Mammary epithelial cell (primary cell): ENCODE data around the gene PRSS27.

ENCODE experiments used
- EZH2 ChIP-seq: IDR thresholded peaks from 2 replicates; pipeline ENCODE4 v1.6.1; 2012; ENCODE audit warnings: low read length, inconsistent platforms, borderline replicate concordance
- TF ChIP-seq, protein P1 (sequence below), 2 donors: IDR thresholded peaks in 1 of 2; conservative IDR thresholded peaks in 1 of 2; 2 replicates each; pipeline ENCODE4 v1.5.1; 2011 to 2012; ENCODE audit warnings: inconsistent platforms in 2 of 2, low read length in 2 of 2, mild to moderate bottlenecking in 2 of 2, control low read depth in 1 of 2, low read depth in 1 of 2; ENCODE audit not compliant: insufficient read depth in 1 of 2; ENCODE audit errors: extremely low read depth in 1 of 2

DNA sequence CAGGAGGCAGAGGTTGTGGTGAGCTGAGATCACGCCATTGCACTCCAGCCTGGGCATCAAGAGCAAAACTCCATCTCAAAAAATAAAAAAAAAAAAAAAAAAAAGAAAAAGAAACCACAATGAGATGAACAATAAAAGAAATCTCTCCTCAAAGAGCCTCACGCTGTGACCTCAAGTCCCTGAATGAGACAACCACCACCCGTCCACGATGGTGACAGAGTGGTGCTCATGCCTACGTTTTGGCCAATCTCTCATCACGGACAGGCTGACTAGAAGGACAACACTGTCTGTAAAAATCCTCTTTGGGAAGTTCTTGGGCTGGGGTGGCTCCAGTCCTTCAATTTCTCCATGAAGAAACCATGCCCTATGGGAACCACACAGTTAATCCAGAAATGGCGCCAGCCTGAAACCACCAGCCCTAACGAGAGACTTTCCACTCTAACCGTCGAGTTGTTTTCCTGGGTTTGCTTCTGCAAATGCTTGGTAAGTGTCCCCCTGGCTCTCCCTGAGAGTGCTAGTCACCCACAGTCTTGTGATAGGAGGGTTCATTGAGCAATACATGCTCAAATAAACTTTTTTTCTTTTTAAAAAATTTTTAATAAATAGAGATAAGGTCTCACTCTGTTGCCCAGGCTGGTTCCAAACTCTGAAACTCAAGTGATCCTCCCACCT, 15.0 kb upstream of the PRSS27 start:
- TF ChIP-seq, protein P1, sequence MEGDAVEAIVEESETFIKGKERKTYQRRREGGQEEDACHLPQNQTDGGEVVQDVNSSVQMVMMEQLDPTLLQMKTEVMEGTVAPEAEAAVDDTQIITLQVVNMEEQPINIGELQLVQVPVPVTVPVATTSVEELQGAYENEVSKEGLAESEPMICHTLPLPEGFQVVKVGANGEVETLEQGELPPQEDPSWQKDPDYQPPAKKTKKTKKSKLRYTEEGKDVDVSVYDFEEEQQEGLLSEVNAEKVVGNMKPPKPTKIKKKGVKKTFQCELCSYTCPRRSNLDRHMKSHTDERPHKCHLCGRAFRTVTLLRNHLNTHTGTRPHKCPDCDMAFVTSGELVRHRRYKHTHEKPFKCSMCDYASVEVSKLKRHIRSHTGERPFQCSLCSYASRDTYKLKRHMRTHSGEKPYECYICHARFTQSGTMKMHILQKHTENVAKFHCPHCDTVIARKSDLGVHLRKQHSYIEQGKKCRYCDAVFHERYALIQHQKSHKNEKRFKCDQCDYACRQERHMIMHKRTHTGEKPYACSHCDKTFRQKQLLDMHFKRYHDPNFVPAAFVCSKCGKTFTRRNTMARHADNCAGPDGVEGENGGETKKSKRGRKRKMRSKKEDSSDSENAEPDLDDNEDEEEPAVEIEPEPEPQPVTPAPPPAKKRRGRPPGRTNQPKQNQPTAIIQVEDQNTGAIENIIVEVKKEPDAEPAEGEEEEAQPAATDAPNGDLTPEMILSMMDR (conservative IDR thresholded peaks at IDR 0.05 in 1 of 2, IDR thresholded peaks at IDR 0.05 in 1 of 2; ENCODE audit: extremely low read depth in 1 of 2, insufficient read depth in 1 of 2, low read depth in 1 of 2, low read length in 2 of 2) = no peak
- no peak for TF ChIP-seq EZH2
